Stimulated activated naive CD8-positive, alpha-beta T cell treated with anti-CD3 and anti-CD28 coated beads, Interleukin-15, Interleukin-2, amounts not matched to agents 100 ng/mL and 50 ng/mL, for 24 hours (primary cell): Measurements from ENCODE around the gene RPL11.
"Not testable (repeated sequence)": the region's sequence is repeated elsewhere in the genome, so short reads cannot be mapped to it uniquely, and the experiment has no call there.

Experiments
- H3K27ac Mint-ChIP-seq: one replicate; pipeline ENCODE4 v1.8.0; 2021; ENCODE audit warnings: mild to moderate bottlenecking, mixed read lengths
- H3K27me3 Mint-ChIP-seq: one replicate; pipeline ENCODE4 v1.8.0; 2021; ENCODE audit warnings: mixed read lengths
- H3K36me3 Mint-ChIP-seq: one replicate; pipeline ENCODE4 v1.8.0; 2021; ENCODE audit warnings: low read depth, mixed read lengths
- H3K4me1 Mint-ChIP-seq: one replicate; pipeline ENCODE4 v1.8.0; 2021; ENCODE audit warnings: low read depth, mixed read lengths
- H3K4me3 Mint-ChIP-seq: one replicate; pipeline ENCODE4 v1.8.0; 2021; ENCODE audit warnings: mild to moderate bottlenecking, mixed read lengths
- H3K9me3 Mint-ChIP-seq: one replicate; pipeline ENCODE4 v1.8.0; 2021; ENCODE audit warnings: mixed read lengths

RPL11 gene

GRCh38 chr1:23698466-23698865, 6.9 kb downstream of the RPL11 start:
- no peaks in the 10 kb centered on the region for H3K27me3 Mint-ChIP-seq
- H3K36me3 Mint-ChIP-seq: peaks cover 91% of the 10 kb centered on the region
- peaks cover 64% of the 10 kb centered on the region for H3K4me1 Mint-ChIP-seq
- H3K4me3 Mint-ChIP-seq: peak overlapping the region; percentile 95
- H3K27ac Mint-ChIP-seq: peak overlapping the region; percentile 70
- H3K9me3 Mint-ChIP-seq: no peaks in the 10 kb centered on the region

GRCh38 chr1:23699280-23700179, 7.9 kb downstream of the RPL11 start:
- Mint-ChIP-seq H3K27ac (peak overlapping the region; percentile 56), H3K27me3 (no peaks in the 10 kb centered on the region), H3K36me3 (peaks cover 80% of the 10 kb centered on the region), H3K4me1 (peaks cover 53% of the 10 kb centered on the region), H3K9me3 (no peaks in the 10 kb centered on the region), H3K4me3 (peak overlapping the region; percentile 34)

GRCh38 chr1:23701310-23701709, 9.7 kb downstream of the RPL11 start:
- H3K4me1 Mint-ChIP-seq: peaks cover 36% of the 10 kb centered on the region
- no peaks in the 10 kb centered on the region for H3K27me3 Mint-ChIP-seq
- no peak overlapping the region for H3K27ac Mint-ChIP-seq
- peaks cover 62% of the 10 kb centered on the region for H3K36me3 Mint-ChIP-seq
- H3K4me3 Mint-ChIP-seq: no peak overlapping the region
- no peaks in the 10 kb centered on the region for H3K9me3 Mint-ChIP-seq

- no peaks in the 10 kb centered on the region for H3K27me3 Mint-ChIP-seq
- H3K4me3 Mint-ChIP-seq: no peak overlapping the region
- no peak overlapping the region for H3K27ac Mint-ChIP-seq
- H3K4me1 Mint-ChIP-seq: peaks cover 29% of the 10 kb centered on the region
- H3K9me3 Mint-ChIP-seq: no peaks in the 10 kb centered on the region
- peaks cover 55% of the 10 kb centered on the region for H3K36me3 Mint-ChIP-seq
Measured at GRCh38 chr1:23701996-23702395, 10.4 kb downstream of the RPL11 start.

- Mint-ChIP-seq H3K4me1 (peaks cover under 1% of the 10 kb centered on the region), H3K36me3 (peaks cover 31% of the 10 kb centered on the region), H3K27ac (no peak overlapping the region), H3K27me3 (no peaks in the 10 kb centered on the region), H3K9me3 (no peaks in the 10 kb centered on the region), H3K4me3 (no peak overlapping the region)
Measured at GRCh38 chr1:23704834-23705495, 13.4 kb downstream of the RPL11 start.

GRCh38 chr1:23709229-23709628, 17.6 kb downstream of the RPL11 start:
- Mint-ChIP-seq H3K4me3 (no peak overlapping the region), H3K36me3 (peaks cover 8% of the 10 kb centered on the region), H3K4me1 (no peaks in the 10 kb centered on the region), H3K27me3 (no peaks in the 10 kb centered on the region), H3K9me3 (no peaks in the 10 kb centered on the region), H3K27ac (no peak overlapping the region)

- no peaks in the 10 kb centered on the region for H3K9me3 Mint-ChIP-seq
- no peaks in the 10 kb centered on the region for H3K27me3 Mint-ChIP-seq
- H3K27ac Mint-ChIP-seq: no peak overlapping the region
- no peak overlapping the region for H3K4me3 Mint-ChIP-seq
- H3K36me3 Mint-ChIP-seq: no peaks in the 10 kb centered on the region
- H3K4me1 Mint-ChIP-seq: peaks cover 37% of the 10 kb centered on the region
Measured at GRCh38 chr1:23718482-23718881, 26.9 kb downstream of the RPL11 start.

- H3K36me3 Mint-ChIP-seq: no peaks in the 10 kb centered on the region
- H3K4me1 Mint-ChIP-seq: peaks cover 37% of the 10 kb centered on the region
- no peaks in the 10 kb centered on the region for H3K27me3 Mint-ChIP-seq
- H3K27ac Mint-ChIP-seq: no peak overlapping the region
- no peaks in the 10 kb centered on the region for H3K9me3 Mint-ChIP-seq
- H3K4me3 Mint-ChIP-seq: no peak overlapping the region
Measured at GRCh38 chr1:23719162-23719820, 27.7 kb downstream of the RPL11 start.

- no peaks in the 10 kb centered on the region for H3K9me3 Mint-ChIP-seq
- H3K36me3 Mint-ChIP-seq: no peaks in the 10 kb centered on the region
- peak overlapping the region; percentile 76 for H3K27ac Mint-ChIP-seq
- H3K4me3 Mint-ChIP-seq: peak overlapping the region; percentile 52
- peaks cover 37% of the 10 kb centered on the region for H3K4me1 Mint-ChIP-seq
- H3K27me3 Mint-ChIP-seq: no peaks in the 10 kb centered on the region
Measured at GRCh38 chr1:23720256-23720995, 28.8 kb downstream of the RPL11 start.

GRCh38 chr1:23722652-23723051, 31.0 kb downstream of the RPL11 start:
- no peak overlapping the region for H3K4me3 Mint-ChIP-seq
- H3K27ac Mint-ChIP-seq: no peak overlapping the region
- H3K4me1 Mint-ChIP-seq: peaks cover 37% of the 10 kb centered on the region
- H3K27me3 Mint-ChIP-seq: no peaks in the 10 kb centered on the region
- no peaks in the 10 kb centered on the region for H3K9me3 Mint-ChIP-seq
- H3K36me3 Mint-ChIP-seq: no peaks in the 10 kb centered on the region

- Mint-ChIP-seq H3K4me1 (peaks cover 26% of the 10 kb centered on the region), H3K27me3 (no peaks in the 10 kb centered on the region), H3K36me3 (no peaks in the 10 kb centered on the region), H3K27ac (no peak overlapping the region), H3K4me3 (no peak overlapping the region), H3K9me3 (no peaks in the 10 kb centered on the region)
Measured at GRCh38 chr1:23726686-23727085, 35.1 kb downstream of the RPL11 start.

GRCh38 chr1:23727362-23727811, 35.8 kb downstream of the RPL11 start:
- Mint-ChIP-seq H3K27me3 (no peaks in the 10 kb centered on the region), H3K27ac (no peak overlapping the region), H3K9me3 (no peaks in the 10 kb centered on the region), H3K4me3 (no peak overlapping the region), H3K4me1 (peaks cover 28% of the 10 kb centered on the region), H3K36me3 (peaks cover under 1% of the 10 kb centered on the region)

GRCh38 chr1:23732363-23733224, 41.0 kb downstream of the RPL11 start:
- Mint-ChIP-seq H3K9me3 (no peaks in the 10 kb centered on the region), H3K36me3 (peaks cover 3% of the 10 kb centered on the region), H3K4me1 (peaks cover 42% of the 10 kb centered on the region), H3K27me3 (no peaks in the 10 kb centered on the region), H3K4me3 (no peak overlapping the region), H3K27ac (no peak overlapping the region)

- not testable (repeated sequence) for H3K36me3 Mint-ChIP-seq, H3K9me3 Mint-ChIP-seq, H3K4me3 Mint-ChIP-seq, H3K27me3 Mint-ChIP-seq, H3K27ac Mint-ChIP-seq
- peaks cover 36% of the 10 kb centered on the region for H3K4me1 Mint-ChIP-seq
Measured at GRCh38 chr1:23733281-23733680, 41.7 kb downstream of the RPL11 start.
